WTC11 (cell line): ENCODE data around the gene IL4I1. TPM values are rescaled to one million over a fixed set of nuclear protein-coding genes. Genes with fewer than 3 reads are reported as not detected.
A peak's percentile ranks its signal among the peaks of the same experiment; 100 is the strongest.

Experiments
- ATAC-seq: fragments of 200-7000 bp; cut with Tn5 transposase; 2 replicates; pipeline ENCODE4 v1.10.0; 2021; ENCODE audit warnings: mild to moderate bottlenecking, moderate library complexity
- CTCF ChIA-PET: fragments of 300-600 bp; sonication (Branson Sonifier 250); formaldehyde crosslinking; loops from one replicate; lab custom pipeline; 2021; ENCODE audit warnings: antibody characterized with exemption; lab: Charles Lee
- POLR2A ChIA-PET: fragments of 350-600 bp; sonication (Branson Sonifier 250); formaldehyde crosslinking; loops from one replicate; lab custom pipeline; 2021; ENCODE audit warnings: antibody characterized with exemption; lab: Charles Lee
- DNase-seq: peaks from one replicate; pipeline ENCODE4 v3.0.0; 2021; ENCODE audit warnings: low spot score
- H3K27ac Mint-ChIP-seq: 2 replicates; pipeline ENCODE4 v1.8.0; 2021; ENCODE audit warnings: mixed read lengths
- H3K27me3 Mint-ChIP-seq: 2 replicates; pipeline ENCODE4 v1.8.0; 2021; ENCODE audit warnings: low read depth, mild to moderate bottlenecking, moderate library complexity, mixed read lengths
- H3K36me3 Mint-ChIP-seq: 2 replicates; pipeline ENCODE4 v1.8.0; 2021; ENCODE audit warnings: mixed read lengths
- H3K4me1 Mint-ChIP-seq: 2 replicates; pipeline ENCODE4 v1.8.0; 2022; ENCODE audit warnings: mixed read lengths
- H3K4me3 Mint-ChIP-seq: 2 replicates; pipeline ENCODE4 v1.8.0; 2021; ENCODE audit warnings: mild to moderate bottlenecking, moderate library complexity, mixed read lengths
- H3K9me3 Mint-ChIP-seq: 2 replicates; pipeline ENCODE4 v1.8.0; 2021; ENCODE audit warnings: mixed read lengths
- ATF3 ChIP-seq: sonication (generic); formaldehyde crosslinking; conservative IDR thresholded peaks from 2 replicates; pipeline ENCODE4 v1.8.1; 2022; ENCODE audit warnings: mild to moderate bottlenecking, missing genetic modification reagents
- CREB1 ChIP-seq: sonication (generic); formaldehyde crosslinking; IDR thresholded peaks from 2 replicates; pipeline ENCODE4 v1.8.0; 2023; ENCODE audit warnings: mild to moderate bottlenecking, missing genetic modification reagents
- CREM ChIP-seq: sonication (generic); formaldehyde crosslinking; IDR thresholded peaks from 2 replicates; pipeline ENCODE4 v1.8.1; 2022; ENCODE audit warnings: mild to moderate bottlenecking, missing genetic modification reagents, moderate library complexity
- CTCF ChIP-seq: fragments of 200-600 bp; IDR thresholded peaks from 2 replicates; pipeline ENCODE4 v1.8.0; 2022; ENCODE audit warnings: antibody characterized with exemption
- ERG ChIP-seq: fragments of 250-450 bp; sonication (Bioruptor Pico); IDR thresholded peaks from 2 replicates; pipeline ENCODE4 v1.8.0; 2021; ENCODE audit warnings: mild to moderate bottlenecking
- ESRRA ChIP-seq: sonication (generic); formaldehyde crosslinking; IDR thresholded peaks from 2 replicates; pipeline ENCODE4 v1.8.1; 2022; ENCODE audit warnings: mild to moderate bottlenecking, missing genetic modification reagents, borderline replicate concordance
- FOXK1 ChIP-seq: sonication (generic); formaldehyde crosslinking; IDR thresholded peaks from 2 replicates; pipeline ENCODE4 v1.8.0; 2022; ENCODE audit warnings: mild to moderate bottlenecking, moderate library complexity, missing genetic modification reagents
- FOXP1 ChIP-seq: sonication (generic); formaldehyde crosslinking; IDR thresholded peaks from 2 replicates; pipeline ENCODE4 v1.8.0; 2022; ENCODE audit warnings: missing genetic modification reagents, mild to moderate bottlenecking, moderate library complexity, borderline replicate concordance
- GABPB1 ChIP-seq: sonication (generic); formaldehyde crosslinking; IDR thresholded peaks from 2 replicates; pipeline ENCODE4 v1.8.1; 2023; ENCODE audit warnings: mild to moderate bottlenecking, missing genetic modification reagents
- HMGA2 ChIP-seq: fragments of 250-450 bp; sonication (Bioruptor Pico); IDR thresholded peaks from 2 replicates; pipeline ENCODE4 v1.4.0; 2021; ENCODE audit warnings: mild to moderate bottlenecking, moderate library complexity
- IRF2 ChIP-seq: sonication (generic); formaldehyde crosslinking; IDR thresholded peaks from 2 replicates; pipeline ENCODE4 v1.8.0; 2022; ENCODE audit warnings: low read depth, missing genetic modification reagents, borderline replicate concordance
- MLX ChIP-seq: sonication (generic); formaldehyde crosslinking; IDR thresholded peaks from 2 replicates; pipeline ENCODE4 v1.8.1; 2023; ENCODE audit warnings: mild to moderate bottlenecking, missing genetic modification reagents, moderate library complexity
- NFE2L1 ChIP-seq: sonication (generic); formaldehyde crosslinking; IDR thresholded peaks from 2 replicates; pipeline ENCODE4 v1.8.1; 2023; ENCODE audit warnings: missing genetic modification reagents
- NFYB ChIP-seq: sonication (generic); formaldehyde crosslinking; conservative IDR thresholded peaks from 2 replicates; pipeline ENCODE4 v1.8.0; 2022; ENCODE audit warnings: low read depth, missing genetic modification reagents
- NR2C2 ChIP-seq: sonication (generic); formaldehyde crosslinking; IDR thresholded peaks from 2 replicates; pipeline ENCODE4 v1.8.0; 2022; ENCODE audit warnings: mild to moderate bottlenecking, missing genetic modification reagents
- RORB ChIP-seq: fragments of 250-450 bp; sonication (Bioruptor Pico); IDR thresholded peaks from 2 replicates; pipeline ENCODE4 v1.9.0; 2021; ENCODE audit warnings: mild to moderate bottlenecking
- SMAD4 ChIP-seq: sonication (generic); formaldehyde crosslinking; IDR thresholded peaks from 2 replicates; pipeline ENCODE4 v1.8.0; 2022; ENCODE audit warnings: mild to moderate bottlenecking, missing genetic modification reagents
- SOX15 ChIP-seq: fragments of 250-450 bp; sonication (Bioruptor Pico); IDR thresholded peaks from 2 replicates; pipeline ENCODE4 v1.9.0; 2021; ENCODE audit warnings: mild to moderate bottlenecking
- TCF7 ChIP-seq: sonication (generic); formaldehyde crosslinking; IDR thresholded peaks from 2 replicates; pipeline ENCODE4 v1.8.0; 2022; ENCODE audit warnings: mild to moderate bottlenecking, low read depth, missing genetic modification reagents, moderate library complexity
- total RNA-seq: library from RNA; stranded (reverse); gene quantifications from 3 replicates; pipeline ENCODE4 v1.2.3, GENCODE V29; 2021
- TF ChIP-seq, protein P1 (sequence below): fragments of 250-450 bp; sonication (Bioruptor Pico); conservative IDR thresholded peaks from 2 replicates; pipeline ENCODE4 v1.9.0; 2021; ENCODE audit warnings: mild to moderate bottlenecking

IL4I1 gene
- total RNA-seq, 1 experiment from 2014 or later: 0.83 TPM

DNA sequence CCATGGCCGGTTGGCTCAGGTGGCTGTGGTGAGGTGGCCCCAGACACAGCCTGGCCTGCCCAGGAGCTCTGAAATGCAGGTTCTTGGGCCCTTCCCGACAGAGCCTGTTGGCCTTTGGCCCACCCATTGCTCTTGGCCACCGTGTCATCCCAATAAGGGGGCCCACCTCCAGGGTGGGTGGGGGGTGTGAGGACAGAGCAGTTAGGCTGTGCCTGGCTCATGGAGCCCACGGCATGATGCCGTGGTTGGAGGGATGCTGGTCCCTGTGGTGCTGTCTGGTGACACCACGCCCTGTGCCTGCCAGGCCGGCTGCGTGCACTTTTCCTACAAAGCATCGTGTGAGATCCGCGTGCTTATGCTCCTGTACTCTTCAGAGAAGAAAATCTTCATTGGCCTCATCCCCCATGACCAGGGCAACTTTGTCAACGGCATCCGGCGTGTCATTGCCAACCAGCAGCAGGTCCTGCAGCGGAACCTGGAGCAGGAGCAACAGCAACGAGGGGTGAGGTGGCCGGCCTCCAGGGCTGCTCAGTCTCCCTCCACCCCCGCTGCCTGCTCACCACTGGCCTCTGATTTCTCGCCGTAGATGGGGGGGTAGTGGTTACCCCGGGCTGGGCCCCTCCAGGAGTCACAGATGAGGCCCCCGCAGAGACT, 36.9 kb downstream of the IL4I1 start:
- H3K9me3 Mint-ChIP-seq: no peaks in the 10 kb centered on the region
- no peak for DNase-seq

More for the DNA sequence above, 36.9 kb downstream of the IL4I1 start:
- H3K27ac Mint-ChIP-seq: peak overlapping the region; percentile 74
- CTCF ChIA-PET: interaction anchor here (1.5 to 2.1 kb wide), 3 partner anchors 9 to 313 kb away, joined by 3 to 8 read pairs (median 6); partner anchors contain the start of gene FUZ
- TF ChIP-seq GABPB1 (CRISPR knock-in tag): no peak
- TF ChIP-seq TCF7 (CRISPR knock-in tag): no peak
- TF ChIP-seq NFE2L1 (CRISPR knock-in tag): no peak
- no peak for TF ChIP-seq ERG (CRISPR knock-in tag)
- no peak for TF ChIP-seq CREM
- no peak for TF ChIP-seq MLX (CRISPR knock-in tag)
- TF ChIP-seq HMGA2: no peak
- TF ChIP-seq RORB (CRISPR knock-in tag): no peak
- no peak for TF ChIP-seq FOXK1
- TF ChIP-seq IRF2: no peak
- no peak for TF ChIP-seq FOXP1
- TF ChIP-seq SMAD4: no peak
- TF ChIP-seq CREB1 (CRISPR knock-in tag): no peak
- TF ChIP-seq, protein P1, sequence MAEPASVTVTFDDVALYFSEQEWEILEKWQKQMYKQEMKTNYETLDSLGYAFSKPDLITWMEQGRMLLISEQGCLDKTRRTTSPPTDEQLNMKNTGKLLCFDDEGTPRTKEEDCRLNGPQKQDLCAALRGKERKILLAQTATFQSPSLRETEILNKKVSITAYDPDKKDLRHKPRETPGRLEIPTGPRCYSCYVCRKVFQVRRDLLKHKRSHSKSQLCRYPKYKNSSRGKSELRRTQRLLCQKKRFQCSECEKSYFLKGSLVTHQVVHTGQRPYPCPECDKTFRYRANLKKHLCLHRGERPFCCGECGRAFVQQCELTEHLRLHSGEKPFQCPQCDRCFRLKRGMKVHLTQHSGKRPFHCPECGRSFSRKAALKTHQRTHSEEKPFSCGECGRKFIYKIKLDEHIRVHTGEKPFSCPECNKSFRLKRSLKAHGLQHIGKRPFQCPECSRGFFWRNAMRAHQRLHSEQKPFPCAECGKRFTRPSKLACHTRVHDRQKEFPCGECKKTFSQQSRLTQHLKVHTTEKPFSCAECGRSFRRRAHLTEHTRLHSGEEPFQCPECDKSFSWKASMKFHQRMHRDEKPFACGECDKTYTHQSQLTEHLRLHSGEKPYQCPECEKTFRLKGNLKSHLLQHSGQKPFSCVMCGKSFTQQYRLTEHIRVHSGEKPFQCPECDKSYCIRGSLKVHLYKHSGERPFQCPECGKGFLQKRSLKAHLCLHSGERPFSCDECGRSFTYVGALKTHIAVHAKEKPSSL (CRISPR knock-in tag): no peak
- no peak for TF ChIP-seq CTCF
- no peak for TF ChIP-seq NR2C2 (CRISPR knock-in tag)
- TF ChIP-seq SOX15 (CRISPR knock-in tag): no peak
- TF ChIP-seq ESRRA (CRISPR knock-in tag): no peak
- TF ChIP-seq ATF3 (CRISPR knock-in tag): no peak
- no peak for TF ChIP-seq NFYB (CRISPR knock-in tag)
- H3K4me3 Mint-ChIP-seq: no peak overlapping the region
- H3K4me1 Mint-ChIP-seq: peaks cover 15% of the 10 kb centered on the region
- POLR2A ChIA-PET: interaction anchor here (0.7 to 2.4 kb wide), 2 partner anchors 10 to 1657 kb away, joined by 3 to 7 read pairs; no protein-coding TSS in a partner anchor
- ATAC-seq: no peak
- H3K36me3 Mint-ChIP-seq: peaks cover 35% of the 10 kb centered on the region
- no peaks in the 10 kb centered on the region; the same call in 1 of the 2 replicates for H3K27me3 Mint-ChIP-seq
